Naive B cell (primary cell): ENCODE results near the gene ATP5PF. TPM values are rescaled to one million over a fixed set of nuclear protein-coding genes. Genes with fewer than 3 reads are reported as not detected.
A peak's percentile ranks its signal among the peaks of the same experiment; 100 is the strongest.
"Not testable (repeated sequence)": the region's sequence is repeated elsewhere in the genome, so short reads cannot be mapped to it uniquely, and the experiment has no call there.

Experiments
- ATAC-seq, 2 donors: fragments of 150-1000 bp; cut with Tn5 transposase; 2 replicates each; pipeline ENCODE4 v1.10.0; 2021; ENCODE audit warnings: low read depth in 2 of 2, mild to moderate bottlenecking in 2 of 2, moderate library complexity in 2 of 2
- DNase-seq: peaks from one replicate; pipeline ENCODE4 v3.0.0; 2022
- H3K27ac Mint-ChIP-seq, 6 donors: one replicate each; pipeline ENCODE4 v1.8.0; 2020 to 2022; ENCODE audit warnings: mild to moderate bottlenecking in 6 of 6, mixed read lengths in 6 of 6, moderate library complexity in 5 of 6, inconsistent platforms in 2 of 6
- H3K27me3 Mint-ChIP-seq, 3 donors: one replicate each; pipeline ENCODE4 v1.8.0; 2021 to 2022; ENCODE audit warnings: mixed read lengths in 3 of 3, mild to moderate bottlenecking in 1 of 3
- H3K36me3 Mint-ChIP-seq, 2 donors: one replicate each; pipeline ENCODE4 v1.8.0; 2020 to 2022; ENCODE audit warnings: mixed read lengths in 2 of 2, inconsistent platforms in 1 of 2, mild to moderate bottlenecking in 1 of 2
- H3K4me1 Mint-ChIP-seq, 3 donors: one replicate each; pipeline ENCODE4 v1.8.0; 2020 to 2022; ENCODE audit warnings: mixed read lengths in 3 of 3, inconsistent platforms in 1 of 3, mild to moderate bottlenecking in 1 of 3, moderate library complexity in 1 of 3
- H3K4me3 Mint-ChIP-seq, 8 donors: one replicate each; pipeline ENCODE4 v1.8.0; 2020 to 2022; ENCODE audit warnings: mild to moderate bottlenecking in 8 of 8, mixed read lengths in 8 of 8, moderate library complexity in 8 of 8, inconsistent platforms in 2 of 8
- H3K9me3 Mint-ChIP-seq, 7 donors: one replicate each; pipeline ENCODE4 v1.8.0; 2020 to 2022; ENCODE audit warnings: mixed read lengths in 7 of 7, mild to moderate bottlenecking in 5 of 7, inconsistent platforms in 2 of 7, moderate library complexity in 1 of 7
- polyA plus RNA-seq, 6 donors: library from polyadenylated mRNA; unstranded; fragments of 300-500 nt; fragmentation: Illumina TruSeq; gene quantifications; one replicate each; pipeline ENCODE4 v1.2.3, GENCODE V29; 2021; ENCODE audit warnings: low read depth in 6 of 6

The ATP5PF gene
- polyA plus RNA-seq, 6 donors from 2014 or later: 264 to 368 (median 335) TPM

GRCh38 chr21:25744854-25745253, 10.2 kb upstream of the ATP5PF start:
- ATAC-seq: no peak
- Mint-ChIP-seq H3K9me3 (no peaks in the 10 kb centered on the region), H3K27ac (no peak overlapping the region)

GRCh38 chr21:25742900-25743299, 8.2 kb upstream of the ATP5PF start:
- Mint-ChIP-seq H3K4me1 (peaks cover 28 to 38% (median 33%) of the 10 kb centered on the region in 3 donors), H3K27ac (no peak overlapping the region), H3K27me3 (no peaks in the 10 kb centered on the region), H3K9me3 (no peaks in the 10 kb centered on the region), H3K36me3 (peaks cover 0 to 6% of the 10 kb centered on the region in 2 donors), H3K4me3 (no peak overlapping the region)
- ATAC-seq: no peak
- DNase-seq: no peak

More at GRCh38 chr21:25744854-25745253, 10.2 kb upstream of the ATP5PF start:
- Mint-ChIP-seq H3K36me3 (peaks cover 0 to 9% of the 10 kb centered on the region in 2 donors), H3K4me1 (peaks cover 12 to 18% (median 14%) of the 10 kb centered on the region in 3 donors), H3K4me3 (no peak overlapping the region), H3K27me3 (no peaks in the 10 kb centered on the region)
- DNase-seq: no peak

GRCh38 chr21:25737421-25737820, 2.7 kb upstream of the ATP5PF start:
- Mint-ChIP-seq H3K4me1 (peaks cover 59 to 68% (median 66%) of the 10 kb centered on the region in 3 donors), H3K27me3 (no peaks in the 10 kb centered on the region), H3K4me3 (peak overlapping the region in 5 of 8 donors; percentile 2 to 99 (median 44)), H3K36me3 (peaks cover 6 to 10% of the 10 kb centered on the region in 2 donors), H3K9me3 (peaks cover 0 to 5% (median 0%) of the 10 kb centered on the region in 7 donors), H3K27ac (peak overlapping the region in 1 of 6 donors; percentile 50)
- ATAC-seq (no peak), DNase-seq (no peak)

- H3K36me3 Mint-ChIP-seq: peaks cover 0 to 10% of the 10 kb centered on the region in 2 donors
- H3K9me3 Mint-ChIP-seq: peaks cover 0 to 5% (median 0%) of the 10 kb centered on the region in 7 donors
- peak overlapping the region; percentile 97 to 100 (median 98) for H3K27ac Mint-ChIP-seq
- peak overlapping the region; percentile 97 to 100 (median 98) for H3K4me3 Mint-ChIP-seq
- H3K4me1 Mint-ChIP-seq: peaks cover 52 to 62% (median 56%) of the 10 kb centered on the region in 3 donors
- ATAC-seq: no peak
- no peaks in the 10 kb centered on the region for H3K27me3 Mint-ChIP-seq
- DNase-seq: peak; percentile 3
Observed at GRCh38 chr21:25735646-25736597, 1.2 kb upstream of the ATP5PF start.

- Mint-ChIP-seq H3K4me1 (peaks cover 47 to 56% (median 52%) of the 10 kb centered on the region in 3 donors), H3K9me3 (peaks cover 0 to 5% (median 0%) of the 10 kb centered on the region in 7 donors), H3K27me3 (no peaks in the 10 kb centered on the region), H3K4me3 (peak overlapping the region; percentile 96 to 100 (median 99)), H3K27ac (peak overlapping the region; percentile 99 to 100 (median 99)), H3K36me3 (peaks cover 0 to 10% of the 10 kb centered on the region in 2 donors)
- DNase-seq: no peak
- ATAC-seq: no peak
Observed at GRCh38 chr21:25734654-25734903, 125 bp downstream of the ATP5PF start.

GRCh38 chr21:25733859-25734653, 648 bp downstream of the ATP5PF start:
- ATAC-seq (no peak), DNase-seq (no peak)
- H3K4me1 Mint-ChIP-seq: peaks cover 42 to 51% (median 46%) of the 10 kb centered on the region in 3 donors
- H3K27me3 Mint-ChIP-seq: no peaks in the 10 kb centered on the region
- H3K9me3 Mint-ChIP-seq: peaks cover 0 to 5% (median 0%) of the 10 kb centered on the region in 7 donors
- H3K36me3 Mint-ChIP-seq: peaks cover 0 to 10% of the 10 kb centered on the region in 2 donors
- peak overlapping the region; percentile 96 to 100 (median 99) for H3K4me3 Mint-ChIP-seq
- H3K27ac Mint-ChIP-seq: peak overlapping the region; percentile 99 to 100 (median 99)

GRCh38 chr21:25732091-25732760, 2.5 kb downstream of the ATP5PF start:
- DNase-seq (no peak), ATAC-seq (no peak)
- peak overlapping the region in 3 of 8 donors; percentile 32 to 44 (median 37) for H3K4me3 Mint-ChIP-seq
- peaks cover 35 to 37% (median 35%) of the 10 kb centered on the region in 3 donors for H3K4me1 Mint-ChIP-seq
- H3K27ac Mint-ChIP-seq: no peak overlapping the region
- no peaks in the 10 kb centered on the region for H3K27me3 Mint-ChIP-seq
- peaks cover 6 to 23% of the 10 kb centered on the region in 2 donors for H3K36me3 Mint-ChIP-seq
- peaks cover 0 to 5% (median 0%) of the 10 kb centered on the region in 7 donors for H3K9me3 Mint-ChIP-seq

- peaks cover 11 to 14% of the 10 kb centered on the region in 2 donors for H3K36me3 Mint-ChIP-seq
- ATAC-seq: no peak
- DNase-seq: no peak
- H3K27me3 Mint-ChIP-seq: no peaks in the 10 kb centered on the region
- peaks cover 0 to 6% (median 0%) of the 10 kb centered on the region in 3 donors for H3K4me1 Mint-ChIP-seq
- H3K4me3 Mint-ChIP-seq: no peak overlapping the region
- peak overlapping the region in 2 of 6 donors; percentile 11 to 19 for H3K27ac Mint-ChIP-seq
- H3K9me3 Mint-ChIP-seq: no peaks in the 10 kb centered on the region
Observed at GRCh38 chr21:25722631-25723030, 12.1 kb downstream of the ATP5PF start.

GRCh38 chr21:25721987-25722386, 12.7 kb downstream of the ATP5PF start:
- peaks cover 0 to 6% (median 0%) of the 10 kb centered on the region in 3 donors for H3K4me1 Mint-ChIP-seq
- peak overlapping the region in 1 of 6 donors; percentile 85 for H3K27ac Mint-ChIP-seq
- no peak for ATAC-seq
- H3K9me3 Mint-ChIP-seq: no peaks in the 10 kb centered on the region
- H3K4me3 Mint-ChIP-seq: no peak overlapping the region
- H3K36me3 Mint-ChIP-seq: peaks cover 9 to 14% of the 10 kb centered on the region in 2 donors
- no peak for DNase-seq
- no peaks in the 10 kb centered on the region for H3K27me3 Mint-ChIP-seq

- DNase-seq (no peak), ATAC-seq (no peak)
- peaks cover 9 to 14% of the 10 kb centered on the region in 2 donors for H3K36me3 Mint-ChIP-seq
- H3K27me3 Mint-ChIP-seq: no peaks in the 10 kb centered on the region
- peak overlapping the region in 1 of 6 donors; percentile 42 for H3K27ac Mint-ChIP-seq
- no peaks in the 10 kb centered on the region for H3K9me3 Mint-ChIP-seq
- peaks cover 0 to 6% (median 0%) of the 10 kb centered on the region in 3 donors for H3K4me1 Mint-ChIP-seq
- H3K4me3 Mint-ChIP-seq: no peak overlapping the region
Observed at GRCh38 chr21:25717491-25718147, 17.1 kb downstream of the ATP5PF start.

- H3K27me3 Mint-ChIP-seq, H3K36me3 Mint-ChIP-seq, DNase-seq, H3K9me3 Mint-ChIP-seq, ATAC-seq, H3K4me3 Mint-ChIP-seq, H3K4me1 Mint-ChIP-seq: not testable (repeated sequence)
- peak overlapping the region in 1 of 6 donors; percentile 84 for H3K27ac Mint-ChIP-seq
Observed at GRCh38 chr21:25714066-25714465, 20.6 kb downstream of the ATP5PF start.

GRCh38 chr21:25710550-25710949, 24.2 kb downstream of the ATP5PF start:
- Mint-ChIP-seq H3K27ac (peak overlapping the region in 1 of 6 donors; percentile 83), H3K4me1 (no peaks in the 10 kb centered on the region), H3K9me3 (no peaks in the 10 kb centered on the region), H3K27me3 (no peaks in the 10 kb centered on the region), H3K36me3 (no peaks in the 10 kb centered on the region), H3K4me3 (no peak overlapping the region)
- no peak for ATAC-seq
- no peak for DNase-seq
